Natural killer cell (primary cell): Measurements from ENCODE around the gene GALNT16. TPM values are rescaled to one million over a fixed set of nuclear protein-coding genes. Genes with fewer than 3 reads are reported as not detected.
A peak's percentile ranks its signal among the peaks of the same experiment; 100 is the strongest.

Experiments
- ATAC-seq, 3 donors: fragments of 150-1000 bp in 2 of 3; fragments of 200-7000 bp in 1 of 3; cut with Tn5 transposase; 1 replicate in 1 of 3; 2 replicates in 2 of 3; pipeline ENCODE4 v1.10.0; 2021; ENCODE audit warnings: mild to moderate bottlenecking in 2 of 3, moderate library complexity in 2 of 3
- DNase-seq, 2 donors: peaks; one replicate each; pipeline versions ENCODE4 v3.0.0 to v3.0.0-alpha.2; 2013 to 2021; ENCODE audit warnings: mixed read lengths in 1 of 2
- H3K27ac ChIP-seq: one replicate; pipeline ENCODE4 v1.5.1; 2013; ENCODE audit warnings: mild to moderate bottlenecking, low read length
- H3K27me3 ChIP-seq: one replicate; pipeline ENCODE4 v1.6.1; 2013; ENCODE audit warnings: low read length; ENCODE audit not compliant: control insufficient read depth, insufficient read depth
- H3K36me3 ChIP-seq: one replicate; pipeline ENCODE4 v1.6.1; 2013; ENCODE audit warnings: low read length; ENCODE audit not compliant: control insufficient read depth, insufficient read depth
- H3K4me1 ChIP-seq: one replicate; pipeline ENCODE4 v1.6.1; 2013; ENCODE audit warnings: low read length; ENCODE audit not compliant: control insufficient read depth, insufficient read depth
- H3K4me3 ChIP-seq: one replicate; pipeline ENCODE4 v1.5.1; 2013; ENCODE audit warnings: low read length
- H3K9me3 ChIP-seq: one replicate; pipeline ENCODE4 v1.6.1; 2013; ENCODE audit warnings: low read length; ENCODE audit not compliant: control insufficient read depth, insufficient read depth
- H3K27ac Mint-ChIP-seq, 2 donors: one replicate each; pipeline ENCODE4 v1.8.0; 2022; ENCODE audit warnings: mild to moderate bottlenecking in 2 of 2, mixed read lengths in 2 of 2, moderate library complexity in 1 of 2
- H3K27me3 Mint-ChIP-seq, 2 donors: one replicate each; pipeline ENCODE4 v1.8.0; 2022; ENCODE audit warnings: low read depth in 2 of 2, mixed read lengths in 2 of 2
- H3K36me3 Mint-ChIP-seq: one replicate; pipeline ENCODE4 v1.8.0; 2022; ENCODE audit warnings: mixed read lengths
- H3K4me1 Mint-ChIP-seq, 2 donors: one replicate each; pipeline ENCODE4 v1.8.0; 2022; ENCODE audit warnings: mixed read lengths in 2 of 2
- H3K4me3 Mint-ChIP-seq: one replicate; pipeline ENCODE4 v1.8.0; 2022; ENCODE audit warnings: mild to moderate bottlenecking, moderate library complexity, mixed read lengths
- H3K9me3 Mint-ChIP-seq, 2 donors: one replicate each; pipeline ENCODE4 v1.8.0; 2022; ENCODE audit warnings: mixed read lengths in 2 of 2
- WGBS: methylation state at CpG from one replicate; pipeline ENCODE4 v1.1.7; 2013; ENCODE audit warnings: missing lambda C conversion rate; ENCODE audit not compliant: insufficient coverage; 5-methylcytosine and 5-hydroxymethylcytosine counted together
- intact Hi-C: fragments of 100-400 bp; cut with micrococcal nuclease; formaldehyde crosslinking; loops from one replicate; pipeline ENCODE4 v1.14.2; 2022
- total RNA-seq, 4 donors: library from RNA; stranded (reverse); fragments of 120-200 nt in 1 of 4; gene quantifications; one replicate each; pipeline versions ENCODE4 v1.2.3 to v1.2.4, GENCODE V29; 2013 to 2022
- TF ChIP-seq, protein P1 (sequence below): fragments of 200-600 bp; IDR thresholded peaks from one replicate; pipeline ENCODE4 v1.8.0; 2022; ENCODE audit warnings: antibody characterized with exemption

GALNT16 gene
- total RNA-seq, 3 donors from 2014 or later (not counting 1 experiment from before 2014, with no cell fraction given): not detected

DNA sequence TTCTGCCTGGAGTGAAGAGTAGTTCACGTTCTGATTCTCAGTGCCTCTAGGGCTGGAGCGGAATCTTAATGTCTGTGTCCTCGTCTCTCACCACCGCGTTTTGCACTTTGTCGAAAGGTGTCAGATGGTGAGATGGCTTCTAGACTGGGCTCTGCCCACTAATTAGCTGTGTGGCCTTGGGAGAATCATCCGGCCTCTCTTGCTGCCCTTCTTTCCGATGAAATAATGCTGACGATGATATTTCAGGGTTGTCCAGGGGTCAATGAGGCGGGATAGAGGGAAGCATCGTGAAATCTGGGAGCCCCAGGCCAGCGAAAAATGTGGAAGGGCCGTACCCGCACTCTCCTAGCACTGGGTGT lies 811 bp upstream of the GALNT16 start:
- peaks cover 0 to 5% of the 10 kb centered on the region in 2 donors for H3K4me1 Mint-ChIP-seq

DNA sequence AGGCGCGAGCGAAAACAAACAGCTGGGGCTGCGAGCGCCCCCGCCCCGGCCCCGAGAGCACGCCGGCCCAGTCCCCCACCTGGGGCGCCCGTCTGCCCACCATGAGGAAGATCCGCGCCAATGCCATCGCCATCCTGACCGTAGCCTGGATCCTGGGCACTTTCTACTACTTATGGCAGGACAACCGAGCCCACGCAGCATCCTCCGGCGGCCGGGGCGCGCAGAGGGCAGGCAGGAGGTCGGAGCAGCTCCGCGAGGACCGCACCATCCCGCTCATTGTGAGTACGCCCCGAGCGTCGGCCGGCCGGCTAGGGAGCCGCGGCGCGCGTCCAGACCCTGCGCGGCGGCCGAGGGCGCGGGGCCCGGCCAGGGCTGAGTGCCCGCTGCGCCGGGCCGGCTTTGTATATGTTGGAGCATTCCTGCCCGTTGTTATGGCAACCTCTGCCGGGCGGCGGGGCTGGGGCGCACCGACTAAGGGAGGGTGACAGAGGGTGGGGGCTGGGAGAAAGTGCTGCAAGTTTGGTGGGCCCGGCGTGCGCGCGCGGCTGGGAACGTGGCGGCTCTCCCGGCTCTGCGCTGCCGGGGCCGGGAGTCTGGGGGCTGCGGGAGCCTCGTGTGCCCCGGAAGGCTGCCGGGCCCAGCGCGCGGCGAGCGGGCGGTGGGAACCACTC lies 367 bp downstream of the GALNT16 start:
- Mint-ChIP-seq H3K9me3 (no peaks in the 10 kb centered on the region), H3K4me3 (no peak overlapping the region), H3K27ac (no peak overlapping the region), H3K36me3 (no peaks in the 10 kb centered on the region), H3K4me1 (peaks cover 0 to 5% of the 10 kb centered on the region in 2 donors), H3K27me3 (peaks cover 42 to 43% of the 10 kb centered on the region in 2 donors)
- Histone ChIP-seq H3K4me1 (peaks cover 9% of the 10 kb centered on the region), H3K4me3 (no peak overlapping the region), H3K36me3 (no peaks in the 10 kb centered on the region), H3K27me3 (peaks cover 29% of the 10 kb centered on the region), H3K9me3 (no peaks in the 10 kb centered on the region), H3K27ac (no peak overlapping the region)
- intact Hi-C loops: no loop called here
- DNase-seq (no peak), ATAC-seq (no peak)
- WGBS: under 1% methylated on average over 78 of the region's 78 CpGs
- TF ChIP-seq, protein P1, sequence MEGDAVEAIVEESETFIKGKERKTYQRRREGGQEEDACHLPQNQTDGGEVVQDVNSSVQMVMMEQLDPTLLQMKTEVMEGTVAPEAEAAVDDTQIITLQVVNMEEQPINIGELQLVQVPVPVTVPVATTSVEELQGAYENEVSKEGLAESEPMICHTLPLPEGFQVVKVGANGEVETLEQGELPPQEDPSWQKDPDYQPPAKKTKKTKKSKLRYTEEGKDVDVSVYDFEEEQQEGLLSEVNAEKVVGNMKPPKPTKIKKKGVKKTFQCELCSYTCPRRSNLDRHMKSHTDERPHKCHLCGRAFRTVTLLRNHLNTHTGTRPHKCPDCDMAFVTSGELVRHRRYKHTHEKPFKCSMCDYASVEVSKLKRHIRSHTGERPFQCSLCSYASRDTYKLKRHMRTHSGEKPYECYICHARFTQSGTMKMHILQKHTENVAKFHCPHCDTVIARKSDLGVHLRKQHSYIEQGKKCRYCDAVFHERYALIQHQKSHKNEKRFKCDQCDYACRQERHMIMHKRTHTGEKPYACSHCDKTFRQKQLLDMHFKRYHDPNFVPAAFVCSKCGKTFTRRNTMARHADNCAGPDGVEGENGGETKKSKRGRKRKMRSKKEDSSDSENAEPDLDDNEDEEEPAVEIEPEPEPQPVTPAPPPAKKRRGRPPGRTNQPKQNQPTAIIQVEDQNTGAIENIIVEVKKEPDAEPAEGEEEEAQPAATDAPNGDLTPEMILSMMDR: no peak

More for the DNA sequence above, 811 bp upstream of the GALNT16 start:
- Mint-ChIP-seq H3K4me3 (no peak overlapping the region), H3K36me3 (no peaks in the 10 kb centered on the region), H3K27me3 (peaks cover 46 to 50% of the 10 kb centered on the region in 2 donors), H3K9me3 (no peaks in the 10 kb centered on the region), H3K27ac (no peak overlapping the region)
- Histone ChIP-seq H3K4me3 (no peak overlapping the region), H3K36me3 (no peaks in the 10 kb centered on the region), H3K4me1 (peaks cover 9% of the 10 kb centered on the region), H3K9me3 (no peaks in the 10 kb centered on the region), H3K27me3 (peaks cover 28% of the 10 kb centered on the region), H3K27ac (no peak overlapping the region)
- WGBS: 24% methylated on average over 14 of the region's 14 CpGs
- intact Hi-C loops: no loop called here
- no peak for ATAC-seq
- no peak for DNase-seq
- TF ChIP-seq, protein P1: no peak

GRCh38 chr14:69260861-69261564 lies 1.1 kb downstream of the GALNT16 start:
- H3K4me3 ChIP-seq: no peak overlapping the region
- H3K4me1 ChIP-seq: peaks cover 9% of the 10 kb centered on the region
- peaks cover 38 to 43% of the 10 kb centered on the region in 2 donors for H3K27me3 Mint-ChIP-seq
- peaks cover 0 to 5% of the 10 kb centered on the region in 2 donors for H3K4me1 Mint-ChIP-seq
- no peaks in the 10 kb centered on the region for H3K36me3 ChIP-seq
- intact Hi-C loops: no loop called here
- TF ChIP-seq, protein P1: no peak
- H3K27ac Mint-ChIP-seq: no peak overlapping the region
- H3K27ac ChIP-seq: no peak overlapping the region
- peak overlapping the region; percentile 40 for H3K4me3 Mint-ChIP-seq
- H3K9me3 Mint-ChIP-seq: no peaks in the 10 kb centered on the region
- no peaks in the 10 kb centered on the region for H3K36me3 Mint-ChIP-seq
- ATAC-seq: peak in 1 of 3 donors; percentile 54
- peaks cover 29% of the 10 kb centered on the region for H3K27me3 ChIP-seq
- H3K9me3 ChIP-seq: no peaks in the 10 kb centered on the region
- peak in 1 of 2 donors; percentile 45 for DNase-seq
- 2% methylated on average over 64 of the region's 64 CpGs for WGBS
